GM12878 (cell line): ENCODE results near the gene ANKRD60.

Experiments used
- CREB1 ChIP-seq: IDR thresholded peaks from 2 replicates; pipeline ENCODE4 v1.6.1; 2012; ENCODE audit warnings: low read depth, mild to moderate bottlenecking, inconsistent platforms
- CTCF ChIP-seq, 3 experiments: IDR thresholded peaks in 2 of 3; conservative IDR thresholded peaks in 1 of 3; 2 replicates each; pipeline ENCODE4 v1.5.1; 2011; ENCODE audit warnings: low read depth in 3 of 3, low read length in 3 of 3, mild to moderate bottlenecking in 3 of 3, control low read depth in 2 of 3, moderate library complexity in 2 of 3, inconsistent platforms in 1 of 3, mixed read lengths in 1 of 3; ENCODE audit not compliant: control insufficient read depth in 2 of 3, insufficient read depth in 1 of 3; ENCODE audit errors: extremely low read depth in 1 of 3
- KLF5 ChIP-seq: fragments of 450-650 bp; IDR thresholded peaks from 2 replicates; pipeline ENCODE4 v1.6.1; 2014; ENCODE audit warnings: mild to moderate bottlenecking; ENCODE audit not compliant: partially characterized antibody
- PKNOX1 ChIP-seq: fragments of 450-650 bp; IDR thresholded peaks from 2 replicates; pipeline ENCODE4 v1.6.1; 2016; ENCODE audit warnings: mild to moderate bottlenecking
- POLR2AphosphoS2 ChIP-seq: IDR thresholded peaks from 2 replicates; pipeline ENCODE4 v1.6.1; 2011; ENCODE audit warnings: low read depth, mild to moderate bottlenecking, low read length, improper control_type of control experiment, moderate library complexity
- SMC3 ChIP-seq: IDR thresholded peaks from 2 replicates; pipeline ENCODE4 v1.6.1; 2011; ENCODE audit warnings: low read length, improper control_type of control experiment, borderline replicate concordance
- ZNF24 ChIP-seq: fragments of 450-650 bp; IDR thresholded peaks from 2 replicates; pipeline ENCODE4 v1.6.1; 2017; ENCODE audit warnings: antibody characterized with exemption, mild to moderate bottlenecking

GRCh38 chr20:58244517-58245030, 16.1 kb upstream of the ANKRD60 start:
- TF ChIP-seq PKNOX1 (no peak), ZNF24 (no peak), POLR2AphosphoS2 (no peak), CREB1 (no peak), SMC3 (no peak), KLF5 (no peak), CTCF (IDR thresholded peaks at IDR 0.05 in 2 of 3, conservative IDR thresholded peaks at IDR 0.05 in 1 of 3; ENCODE audit: control insufficient read depth in 2 of 3, extremely low read depth in 1 of 3, insufficient read depth in 1 of 3, low read depth in 3 of 3, low read length in 3 of 3) (no peak)
